ENCODE data around the gene GALNT12. TPM values are rescaled to one million over a fixed set of nuclear protein-coding genes. Genes with fewer than 3 reads are reported as not detected.

Gene GALNT12
- total RNA-seq, 5 donors from 2014 or later (not counting 1 experiment from before 2014, with no cell fraction given), result 9.5 to 11.7 (median 11.6) TPM

GRCh38 chr9:98826716-98827115 is 19.2 kb downstream of the GALNT12 start:
- Histone ChIP-seq H3K36me3 (ENCODE audit: control insufficient read depth in 2 of 2, extremely low read depth in 1 of 2, insufficient read depth in 1 of 2, low read length in 1 of 2) (peaks cover 0 to 2% of the 10 kb centered on the region in 2 donors), H3K27me3 (replicated peaks in 1 of 2; ENCODE audit: control insufficient read depth in 2 of 2, extremely low read depth in 1 of 2, insufficient read depth in 2 of 2, low read length in 1 of 2) (no peaks in the 10 kb centered on the region), H3K9me3 (no peaks in the 10 kb centered on the region), H3K4me3 (ENCODE audit: control insufficient read depth in 1 of 2, extremely low read depth in 1 of 2, low read length in 1 of 2) (no peak overlapping the region), H3K4me1 (ENCODE audit: control insufficient read depth in 1 of 2, extremely low read depth in 1 of 2, insufficient read depth in 2 of 2, low read length in 2 of 2) (no peaks in the 10 kb centered on the region), H3K27ac (ENCODE audit: low read length) (no peak overlapping the region)
- ChIA-PET CTCF (no interaction called here), POLR2A (no interaction called here)
- Mint-ChIP-seq H3K27me3 (no peaks in the 10 kb centered on the region), H3K4me1 (no peaks in the 10 kb centered on the region), H3K27ac (no peak overlapping the region), H3K9me3 (no peaks in the 10 kb centered on the region), H3K4me3 (no peak overlapping the region), H3K36me3 (peaks cover 36% of the 10 kb centered on the region)
- 97% methylated on average over 19 of the region's 20 CpGs for WGBS (ENCODE audit: insufficient coverage)
- ATAC-seq (replicated peaks in 1 of 4) (no peak), DNase-seq (no peak)

GRCh38 chr9:98829766-98830165 is 22.3 kb downstream of the GALNT12 start:
- no peak overlapping the region for H3K27ac ChIP-seq (ENCODE audit: low read length)
- ChIA-PET POLR2A (no interaction called here), CTCF (interaction anchor here in 1 of 2 donors (0.5 kb wide), 1 partner anchor 773 kb away, joined by 3 read pairs; the partner anchor contains the start of gene NANS)
- Mint-ChIP-seq H3K36me3 (peaks cover 36% of the 10 kb centered on the region), H3K27me3 (no peaks in the 10 kb centered on the region), H3K4me3 (no peak overlapping the region), H3K9me3 (no peaks in the 10 kb centered on the region), H3K27ac (no peak overlapping the region), H3K4me1 (peaks cover 0 to 8% (median 0%) of the 10 kb centered on the region in 3 donors)
- DNase-seq (no peak), ATAC-seq (replicated peaks in 1 of 4) (no peak)
- no peaks in the 10 kb centered on the region for H3K4me1 ChIP-seq (ENCODE audit: control insufficient read depth in 1 of 2, extremely low read depth in 1 of 2, insufficient read depth in 2 of 2, low read length in 2 of 2)
- WGBS (ENCODE audit: insufficient coverage), result no CpG with 5 or more reads among the region's 5 CpGs
- H3K27me3 ChIP-seq (replicated peaks in 1 of 2; ENCODE audit: control insufficient read depth in 2 of 2, extremely low read depth in 1 of 2, insufficient read depth in 2 of 2, low read length in 1 of 2), result no peaks in the 10 kb centered on the region
- H3K36me3 ChIP-seq (ENCODE audit: control insufficient read depth in 2 of 2, extremely low read depth in 1 of 2, insufficient read depth in 1 of 2, low read length in 1 of 2), result peaks cover 2 to 5% of the 10 kb centered on the region in 2 donors
- no peak overlapping the region for H3K4me3 ChIP-seq (ENCODE audit: control insufficient read depth in 1 of 2, extremely low read depth in 1 of 2, low read length in 1 of 2)
- no peaks in the 10 kb centered on the region for H3K9me3 ChIP-seq

- CTCF ChIA-PET, result interaction anchor here in 1 of 2 donors (0.5 kb wide), 1 partner anchor 774 kb away, joined by 3 read pairs; the partner anchor contains the start of gene NANS
- no peaks in the 10 kb centered on the region for H3K9me3 ChIP-seq
- no peaks in the 10 kb centered on the region for H3K4me1 ChIP-seq (ENCODE audit: control insufficient read depth in 1 of 2, extremely low read depth in 1 of 2, insufficient read depth in 2 of 2, low read length in 2 of 2)
- H3K27me3 Mint-ChIP-seq, result no peaks in the 10 kb centered on the region
- H3K4me3 ChIP-seq (ENCODE audit: control insufficient read depth in 1 of 2, extremely low read depth in 1 of 2, low read length in 1 of 2), result no peak overlapping the region
- H3K9me3 Mint-ChIP-seq, result no peaks in the 10 kb centered on the region
- POLR2A ChIA-PET, result no interaction called here
- H3K4me1 Mint-ChIP-seq, result peaks cover 0 to 8% (median 0%) of the 10 kb centered on the region in 3 donors
- peaks cover 36% of the 10 kb centered on the region for H3K36me3 Mint-ChIP-seq
- H3K27ac ChIP-seq (ENCODE audit: low read length), result no peak overlapping the region
- DNase-seq, result no peak
- WGBS (ENCODE audit: insufficient coverage), result 100% methylated on average over 4 of the region's 5 CpGs
- peaks cover 2 to 5% of the 10 kb centered on the region in 2 donors for H3K36me3 ChIP-seq (ENCODE audit: control insufficient read depth in 2 of 2, extremely low read depth in 1 of 2, insufficient read depth in 1 of 2, low read length in 1 of 2)
- H3K27ac Mint-ChIP-seq, result no peak overlapping the region
- ATAC-seq (replicated peaks in 1 of 4), result no peak
- H3K4me3 Mint-ChIP-seq, result no peak overlapping the region
- H3K27me3 ChIP-seq (replicated peaks in 1 of 2; ENCODE audit: control insufficient read depth in 2 of 2, extremely low read depth in 1 of 2, insufficient read depth in 2 of 2, low read length in 1 of 2), result no peaks in the 10 kb centered on the region
These were observed 23.1 kb downstream of the GALNT12 start for GRCh38 chr9:98830554-98830953.

GRCh38 chr9:98831696-98832095 is 24.2 kb downstream of the GALNT12 start:
- H3K27me3 Mint-ChIP-seq, result no peaks in the 10 kb centered on the region
- H3K4me3 ChIP-seq (ENCODE audit: control insufficient read depth in 1 of 2, extremely low read depth in 1 of 2, low read length in 1 of 2), result no peak overlapping the region
- ChIA-PET POLR2A (no interaction called here), CTCF (no interaction called here)
- H3K4me1 Mint-ChIP-seq, result peaks cover 0 to 8% (median 0%) of the 10 kb centered on the region in 3 donors
- H3K36me3 ChIP-seq (ENCODE audit: control insufficient read depth in 2 of 2, extremely low read depth in 1 of 2, insufficient read depth in 1 of 2, low read length in 1 of 2), result peaks cover 5 to 7% of the 10 kb centered on the region in 2 donors
- H3K4me1 ChIP-seq (ENCODE audit: control insufficient read depth in 1 of 2, extremely low read depth in 1 of 2, insufficient read depth in 2 of 2, low read length in 2 of 2), result no peaks in the 10 kb centered on the region
- no peaks in the 10 kb centered on the region for H3K27me3 ChIP-seq (replicated peaks in 1 of 2; ENCODE audit: control insufficient read depth in 2 of 2, extremely low read depth in 1 of 2, insufficient read depth in 2 of 2, low read length in 1 of 2)
- H3K4me3 Mint-ChIP-seq, result no peak overlapping the region
- H3K9me3 ChIP-seq, result no peaks in the 10 kb centered on the region
- no peak overlapping the region for H3K27ac ChIP-seq (ENCODE audit: low read length)
- ATAC-seq (replicated peaks in 1 of 4) (no peak), DNase-seq (no peak)
- H3K36me3 Mint-ChIP-seq, result peaks cover 40% of the 10 kb centered on the region
- H3K9me3 Mint-ChIP-seq, result no peaks in the 10 kb centered on the region
- no peak overlapping the region for H3K27ac Mint-ChIP-seq
- 97% methylated on average over 14 of the region's 16 CpGs for WGBS (ENCODE audit: insufficient coverage)

DNA sequence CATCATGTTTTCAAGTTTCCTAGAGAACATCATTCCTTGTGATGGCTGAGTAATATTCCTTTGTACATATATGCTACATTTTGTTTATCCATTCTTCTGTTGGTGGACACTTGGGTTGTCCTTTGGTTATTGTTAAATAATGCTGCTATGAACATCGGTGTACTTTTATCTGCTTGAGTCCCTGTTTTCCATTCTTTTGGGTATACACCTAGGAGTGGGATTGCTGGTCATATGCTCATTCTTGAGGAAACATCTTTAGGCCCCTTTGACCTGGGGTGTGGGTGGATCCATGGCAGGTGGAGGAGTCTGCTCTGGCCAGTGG is 25.3 kb downstream of the GALNT12 start:
- Mint-ChIP-seq H3K4me3 (no peak overlapping the region), H3K27me3 (no peaks in the 10 kb centered on the region), H3K4me1 (peaks cover 0 to 8% (median 0%) of the 10 kb centered on the region in 3 donors), H3K9me3 (no peaks in the 10 kb centered on the region), H3K27ac (no peak overlapping the region), H3K36me3 (peaks cover 41% of the 10 kb centered on the region)
- WGBS (ENCODE audit: insufficient coverage), result no CpG with 5 or more reads among the region's 1 CpG
- ChIA-PET POLR2A (no interaction called here), CTCF (no interaction called here)
- Histone ChIP-seq H3K27me3 (replicated peaks in 1 of 2; ENCODE audit: control insufficient read depth in 2 of 2, extremely low read depth in 1 of 2, insufficient read depth in 2 of 2, low read length in 1 of 2) (no peaks in the 10 kb centered on the region), H3K4me1 (ENCODE audit: control insufficient read depth in 1 of 2, extremely low read depth in 1 of 2, insufficient read depth in 2 of 2, low read length in 2 of 2) (no peaks in the 10 kb centered on the region), H3K4me3 (ENCODE audit: control insufficient read depth in 1 of 2, extremely low read depth in 1 of 2, low read length in 1 of 2) (no peak overlapping the region), H3K36me3 (ENCODE audit: control insufficient read depth in 2 of 2, extremely low read depth in 1 of 2, insufficient read depth in 1 of 2, low read length in 1 of 2) (peaks cover 5 to 8% of the 10 kb centered on the region in 2 donors), H3K27ac (ENCODE audit: low read length) (no peak overlapping the region), H3K9me3 (no peaks in the 10 kb centered on the region)
- DNase-seq, result no peak
- ATAC-seq (replicated peaks in 1 of 4), result no peak

- WGBS (ENCODE audit: insufficient coverage), result 97% methylated on average over 7 of the region's 9 CpGs
These were observed 25.9 kb downstream of the GALNT12 start for GRCh38 chr9:98833090-98833956.

More at GRCh38 chr9:98833090-98833956, 25.9 kb downstream of the GALNT12 start:
- DNase-seq, result no peak
- no peak overlapping the region for H3K27ac Mint-ChIP-seq
- H3K4me3 ChIP-seq (ENCODE audit: control insufficient read depth in 1 of 2, extremely low read depth in 1 of 2, low read length in 1 of 2), result no peak overlapping the region
- peaks cover 41% of the 10 kb centered on the region for H3K36me3 Mint-ChIP-seq
- H3K36me3 ChIP-seq (ENCODE audit: control insufficient read depth in 2 of 2, extremely low read depth in 1 of 2, insufficient read depth in 1 of 2, low read length in 1 of 2), result peaks cover 5 to 7% of the 10 kb centered on the region in 2 donors
- peaks cover 0 to 8% (median 0%) of the 10 kb centered on the region in 3 donors for H3K4me1 Mint-ChIP-seq
- H3K4me3 Mint-ChIP-seq, result no peak overlapping the region
- H3K27me3 Mint-ChIP-seq, result no peaks in the 10 kb centered on the region
- ChIA-PET CTCF (no interaction called here), POLR2A (no interaction called here)
- H3K9me3 Mint-ChIP-seq, result no peaks in the 10 kb centered on the region
- H3K9me3 ChIP-seq, result no peaks in the 10 kb centered on the region
- no peaks in the 10 kb centered on the region for H3K27me3 ChIP-seq (replicated peaks in 1 of 2; ENCODE audit: control insufficient read depth in 2 of 2, extremely low read depth in 1 of 2, insufficient read depth in 2 of 2, low read length in 1 of 2)
- H3K27ac ChIP-seq (ENCODE audit: low read length), result no peak overlapping the region
- H3K4me1 ChIP-seq (ENCODE audit: control insufficient read depth in 1 of 2, extremely low read depth in 1 of 2, insufficient read depth in 2 of 2, low read length in 2 of 2), result no peaks in the 10 kb centered on the region
- no peak for ATAC-seq (replicated peaks in 1 of 4)
